ENCODE results near the gene TLL2. TPM values are rescaled to one million over a fixed set of nuclear protein-coding genes. Genes with fewer than 3 reads are reported as not detected.

The TLL2 gene
- total RNA-seq (2014; rRNA removed; shearing (Covaris generic)): 1.4 and 2.6 TPM in 2 replicates
- 2.8 and 3.0 TPM in 2 replicates for polyA plus RNA-seq (2016; fragmentation: Nextera tagmentation; extraction: Ambion mirVana)
- long read RNA-seq, partial matches to known transcripts: 7 of 14 reads
- long read RNA-seq, other reads (novel, unspliced or antisense): 7 of 14 reads

GRCh38 chr10:96513698-96514561 is at the start of gene TLL2:
TLL2 (minus strand) TSS chr10:96513926; CDS start chr10:96513685, 241 bp downstream.
- Mint-ChIP-seq H3K9me3 (no peaks in the 10 kb centered on the region; the same call in 2 of the 3 replicates), H3K36me3 (ENCODE audit: low read depth) (no peaks in the 10 kb centered on the region; the same call in 2 of the 3 replicates), H3K27ac (no peak within 1 kb of the TSS), H3K4me1 (peaks cover 36% of the 10 kb centered on the region), H3K27me3 (ENCODE audit: insufficient read depth, low read depth, poor library complexity) (peaks cover 38% of the 10 kb centered on the region), H3K4me3 (peak within 1 kb of the TSS; percentile 84)
- peaks cover 22% of the 10 kb centered on the region for H3K4me1 ChIP-seq (ENCODE audit: insufficient read depth)
- peak; percentile 50; the same call in 1 of the 2 replicates for TF ChIP-seq POLR2AphosphoS5 (IDR thresholded peaks at IDR 0.05; ENCODE audit: low read depth)
- TF ChIP-seq CTCF (conservative IDR thresholded peaks at IDR 0.05; ENCODE audit: low read depth in 2 of 2): peak; percentile 48 to 74
- TF ChIP-seq ZNF114 (CRISPR knock-in tag; IDR thresholded peaks at IDR 0.05): no peak
- H3K36me3 ChIP-seq (ENCODE audit: insufficient read depth): no peaks in the 10 kb centered on the region
- H3K79me2 ChIP-seq (replicated peaks; ENCODE audit: insufficient read depth): no peaks in the 10 kb centered on the region
- peak within 1 kb of the TSS; percentile 77 for H3K4me3 ChIP-seq
- DNase-seq (ENCODE audit: low spot score): peak; percentile 95
- peak within 1 kb of the TSS; percentile 94 for H3K4me2 ChIP-seq
- H4K20me1 ChIP-seq (replicated peaks; ENCODE audit: insufficient read depth): peaks cover 12% of the 10 kb centered on the region
- H3F3A ChIP-seq (replicated peaks; ENCODE audit: low read depth): no peaks in the 10 kb centered on the region
- H2AFZ ChIP-seq: peak within 1 kb of the TSS; percentile 90
- no peaks in the 10 kb centered on the region for H3K9me2 ChIP-seq (ENCODE audit: insufficient read depth)
- H3K27ac ChIP-seq (ENCODE audit: low read depth): no peak within 1 kb of the TSS
- ATAC-seq: peak; percentile 83
- peaks cover 55% of the 10 kb centered on the region for H3K27me3 ChIP-seq (ENCODE audit: insufficient read depth)

GRCh38 chr10:96560966-96561887 is 47.5 kb upstream of the TLL2 start:
- Histone ChIP-seq H3K79me2 (replicated peaks; ENCODE audit: insufficient read depth) (peaks cover 26% of the 10 kb centered on the region), H3K27ac (ENCODE audit: low read depth) (no peak overlapping the region), H3K4me1 (ENCODE audit: insufficient read depth) (no peaks in the 10 kb centered on the region; the same call in 1 of the 2 replicates), H2AFZ (no peak overlapping the region), H3K9me2 (ENCODE audit: insufficient read depth) (no peaks in the 10 kb centered on the region), H3K4me3 (no peak overlapping the region), H3F3A (replicated peaks; ENCODE audit: low read depth) (no peaks in the 10 kb centered on the region), H3K36me3 (ENCODE audit: insufficient read depth) (peaks cover 4% of the 10 kb centered on the region; the same call in 1 of the 2 replicates), H3K27me3 (ENCODE audit: insufficient read depth) (no peaks in the 10 kb centered on the region), H3K4me2 (no peak overlapping the region), H4K20me1 (replicated peaks; ENCODE audit: insufficient read depth) (peaks cover 7% of the 10 kb centered on the region; the same call in 1 of the 2 replicates)
- no peak overlapping the region for H3K27ac Mint-ChIP-seq
- ATAC-seq: no peak
- peaks cover 3% of the 10 kb centered on the region for H3K27me3 Mint-ChIP-seq (ENCODE audit: insufficient read depth, low read depth, poor library complexity)
- H3K36me3 Mint-ChIP-seq (ENCODE audit: low read depth): peaks cover 31% of the 10 kb centered on the region
- DNase-seq (ENCODE audit: low spot score): no peak
- H3K9me3 Mint-ChIP-seq: no peaks in the 10 kb centered on the region
- H3K4me1 Mint-ChIP-seq: peaks cover 5% of the 10 kb centered on the region
- TF ChIP-seq CREB1 (CRISPR knock-in tag; IDR thresholded peaks at IDR 0.05; ENCODE audit: low read depth): no peak
- no peak overlapping the region for H3K4me3 Mint-ChIP-seq
